Limb (tissue), 2 donors: Measurements from ENCODE around the gene PA2G4.
A peak's percentile ranks its signal among the peaks of the same experiment; 100 is the strongest.
"Not testable (repeated sequence)": the region's sequence is repeated elsewhere in the genome, so short reads cannot be mapped to it uniquely, and the experiment has no call there.

Experiments used
- DNase-seq, 2 donors: peaks; one replicate each; pipeline ENCODE4 v3.0.0-alpha.2; 2016; ENCODE audit errors: extremely low spot score in 2 of 2

PA2G4 gene

GRCh38 chr12:56152756-56153677, 48.7 kb downstream of the PA2G4 start:
- no peak for DNase-seq

GRCh38 chr12:56153678-56154065, 49.3 kb downstream of the PA2G4 start:
- no peak for DNase-seq

- DNase-seq: peak in 1 of 2 donors; percentile 50
Observed at GRCh38 chr12:56154246-56154771, 50.0 kb downstream of the PA2G4 start.

- no peak for DNase-seq
Observed at GRCh38 chr12:56154818-56155217, 50.5 kb downstream of the PA2G4 start.

GRCh38 chr12:56155256-56155845, 51.0 kb downstream of the PA2G4 start:
- DNase-seq: no peak

GRCh38 chr12:56156464-56157200, 52.3 kb downstream of the PA2G4 start:
- DNase-seq: not testable (repeated sequence)

GRCh38 chr12:56157201-56158028, 53.1 kb downstream of the PA2G4 start:
- DNase-seq: peak; percentile 88 to 93

- peak; percentile 93 to 98 for DNase-seq
Observed at GRCh38 chr12:56158029-56158925, 53.9 kb downstream of the PA2G4 start, which contains the start of gene MYL6. Gene MYL6 (plus strand): TSS chr12:56158359. CDS start chr12:56158402, 43 bp downstream.

GRCh38 chr12:56158926-56159461, 54.6 kb downstream of the PA2G4 start:
- peak; percentile 65 to 74 for DNase-seq

- DNase-seq: no peak
Observed at GRCh38 chr12:56159482-56160192, 55.3 kb downstream of the PA2G4 start.

GRCh38 chr12:56160193-56160763, 55.9 kb downstream of the PA2G4 start:
- no peak for DNase-seq

- DNase-seq: no peak
Observed at GRCh38 chr12:56160894-56161689, 56.7 kb downstream of the PA2G4 start.

GRCh38 chr12:56161690-56162351, 57.5 kb downstream of the PA2G4 start:
- DNase-seq: no peak

GRCh38 chr12:56162468-56163290, 58.3 kb downstream of the PA2G4 start:
- DNase-seq: no peak
